Activated CD4-positive, alpha-beta T cell treated with anti-CD3 and anti-CD28 coated beads for 24 hours (primary cell): ENCODE measurements around the gene GNA15.
"Not testable (repeated sequence)": the region's sequence is repeated elsewhere in the genome, so short reads cannot be mapped to it uniquely, and the experiment has no call there.

ENCODE experiments used
- DNase-seq, 2 donors: peaks; one replicate each; pipeline ENCODE4 v3.0.0-alpha.2; 2020; ENCODE audit warnings: low read depth in 2 of 2

Gene GNA15

DNA sequence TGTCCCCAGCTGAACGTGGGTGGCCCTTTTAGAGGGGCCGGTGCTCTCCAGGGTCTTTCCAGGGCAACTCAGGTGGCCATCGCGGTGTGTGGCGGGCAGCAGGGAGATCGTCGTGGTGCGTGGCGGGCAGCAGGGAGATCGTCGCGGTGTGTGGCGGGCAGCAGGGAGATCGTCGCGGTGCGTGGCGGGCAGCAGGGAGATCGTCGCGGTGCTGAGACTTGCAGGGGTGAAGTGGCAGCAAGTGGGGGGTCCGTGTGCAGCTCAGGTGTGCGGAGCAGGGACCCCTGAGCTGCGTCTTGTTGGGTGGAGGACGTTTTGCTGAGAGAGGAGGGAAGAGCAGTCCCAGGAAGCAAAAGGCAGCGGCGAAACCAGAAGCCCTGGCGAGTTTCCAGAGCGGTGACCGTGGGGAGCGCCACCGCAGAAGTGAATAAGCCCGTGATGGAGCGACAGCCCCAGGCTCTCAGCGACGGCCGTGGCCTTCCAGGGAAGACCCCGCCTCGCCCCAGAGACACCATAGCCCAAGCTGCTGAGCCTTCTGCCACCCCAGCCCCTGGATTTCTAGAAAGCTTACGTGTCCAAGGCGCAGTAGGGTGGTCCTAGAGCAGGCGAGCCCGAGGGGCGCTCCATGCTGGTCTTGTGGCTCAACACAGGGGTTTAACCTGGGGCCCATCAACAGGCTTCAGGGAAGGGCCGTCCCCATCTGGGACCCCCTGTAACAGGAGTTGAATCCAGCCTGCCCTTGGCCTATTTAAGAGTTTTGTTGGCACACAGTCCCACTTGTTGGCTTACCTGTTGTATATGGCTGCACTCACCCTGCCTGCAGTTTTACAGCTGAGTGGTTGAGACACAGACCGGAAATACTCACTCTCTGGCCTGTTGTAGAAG lies 55.3 kb downstream of the GNA15 start:
- DNase-seq, result no peak

GRCh38 chr19:3191806-3192104 lies 55.9 kb downstream of the GNA15 start:
- DNase-seq, result not testable (repeated sequence)

DNA sequence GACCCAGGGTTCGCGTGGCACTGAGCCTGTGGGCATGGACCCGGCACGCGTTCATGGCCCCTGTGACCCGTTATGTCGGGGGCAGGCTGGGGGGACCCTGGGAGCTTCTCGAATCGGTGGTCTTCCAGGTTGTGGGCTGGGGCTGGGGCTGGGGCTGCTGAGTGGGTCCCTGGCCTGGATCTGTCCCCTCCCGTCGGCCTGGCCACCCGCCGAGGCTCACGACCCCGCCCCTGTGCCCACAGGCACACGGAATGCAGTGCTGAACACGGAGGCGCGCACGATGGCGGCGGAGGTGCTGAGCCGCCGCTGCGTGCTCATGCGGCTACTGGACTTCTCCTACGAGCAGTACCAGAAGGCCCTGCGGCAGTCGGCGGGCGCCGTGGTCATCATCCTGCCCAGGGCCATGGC lies 56.4 kb downstream of the GNA15 start:
- DNase-seq, result no peak

DNA sequence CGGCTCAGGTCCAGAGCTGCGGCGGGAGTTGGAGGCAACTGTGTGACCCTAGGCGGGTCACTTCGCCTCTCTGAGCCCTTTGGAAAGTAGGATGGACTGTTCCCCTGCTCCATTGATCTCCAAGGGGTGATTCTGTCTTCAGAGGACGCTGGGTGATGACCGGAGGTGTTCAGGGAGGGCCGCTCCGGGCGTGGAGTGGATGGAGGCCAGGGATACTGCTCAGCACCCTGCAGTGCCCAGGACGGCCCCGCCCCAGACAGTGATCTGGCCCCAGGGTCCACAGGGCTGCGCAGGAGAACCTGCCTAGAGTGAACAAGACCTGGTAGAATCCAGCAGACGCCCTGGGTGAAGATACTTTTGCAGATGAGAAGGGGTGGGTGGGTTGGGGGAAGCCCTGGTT lies 56.9 kb downstream of the GNA15 start:
- DNase-seq, result no peak

GRCh38 chr19:3193256-3194105 lies 57.6 kb downstream of the GNA15 start:
- DNase-seq, result no peak

DNA sequence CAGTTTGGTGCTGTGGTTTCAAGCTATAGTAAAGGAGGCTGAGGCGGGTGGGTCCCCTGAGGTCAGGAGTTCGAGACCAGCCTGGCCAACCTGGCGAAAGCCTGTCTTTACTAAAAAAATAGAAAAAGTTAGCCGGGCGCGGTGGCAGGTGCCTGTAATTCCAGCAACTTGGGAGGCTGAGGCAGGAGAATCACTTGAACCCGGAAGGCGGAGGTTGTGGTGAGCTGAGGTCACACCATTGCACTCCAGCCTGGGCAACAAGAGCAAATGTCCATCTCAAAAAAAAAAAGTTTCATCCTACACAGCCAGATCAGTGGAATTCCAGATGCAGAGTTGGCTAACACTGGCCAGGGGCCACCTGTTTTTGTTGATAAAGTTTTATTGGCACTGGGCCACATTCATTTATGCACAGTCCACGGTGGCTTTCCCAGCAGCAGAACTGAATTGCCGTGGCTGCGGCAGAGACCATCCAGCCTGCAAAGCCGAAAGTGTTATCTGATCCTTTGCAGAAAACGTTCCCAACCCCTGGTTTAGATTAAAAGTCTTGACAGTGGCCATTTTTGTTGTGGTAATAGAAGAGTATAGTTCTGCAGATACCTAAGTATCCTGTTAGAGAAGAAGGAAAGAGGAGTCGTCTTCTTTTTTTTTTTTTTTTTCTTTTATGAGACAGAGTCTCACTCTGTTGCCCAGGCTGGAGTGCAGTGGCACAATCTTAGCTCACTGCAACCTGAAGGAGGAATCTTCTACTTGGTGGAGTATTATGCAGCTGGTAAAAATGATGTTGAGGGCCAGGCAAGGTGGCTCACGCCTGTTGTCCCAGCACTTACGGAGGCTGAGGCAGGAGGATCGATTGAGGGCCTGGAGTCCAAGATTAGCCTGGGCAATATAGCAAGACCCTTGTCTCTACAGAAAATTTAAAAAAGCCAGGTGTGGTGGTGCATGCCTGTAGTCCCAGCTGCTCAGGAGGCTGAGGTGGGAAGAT lies 58.6 kb downstream of the GNA15 start:
- no peak for DNase-seq

- no peak for DNase-seq
Measured at GRCh38 chr19:3196064-3196932, 60.5 kb downstream of the GNA15 start.

DNA sequence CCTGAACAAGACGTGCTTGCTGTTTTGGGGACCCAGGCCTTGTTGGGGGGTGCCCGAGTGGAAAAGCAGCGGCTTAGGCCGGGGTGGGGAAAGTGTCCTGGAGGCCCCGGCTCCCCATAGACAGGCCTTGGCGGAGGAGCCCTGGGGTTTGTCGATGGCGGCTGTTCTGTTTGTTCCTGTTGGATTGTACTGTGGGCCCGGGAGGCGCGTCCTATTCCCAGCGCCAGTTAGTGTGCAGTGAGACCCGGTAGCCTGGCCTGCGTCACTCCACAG lies 61.0 kb downstream of the GNA15 start:
- no peak for DNase-seq

- DNase-seq, result no peak
Measured at GRCh38 chr19:3198901-3199700, 63.3 kb downstream of the GNA15 start.

- DNase-seq, result no peak
Measured at GRCh38 chr19:3201072-3201700, 65.4 kb downstream of the GNA15 start.

- DNase-seq, result no peak
Measured at GRCh38 chr19:3201911-3202310, 66.1 kb downstream of the GNA15 start.

GRCh38 chr19:3202346-3202745 lies 66.5 kb downstream of the GNA15 start:
- DNase-seq, result no peak

GRCh38 chr19:3202895-3203294 lies 67.1 kb downstream of the GNA15 start:
- not testable (repeated sequence) for DNase-seq

DNA sequence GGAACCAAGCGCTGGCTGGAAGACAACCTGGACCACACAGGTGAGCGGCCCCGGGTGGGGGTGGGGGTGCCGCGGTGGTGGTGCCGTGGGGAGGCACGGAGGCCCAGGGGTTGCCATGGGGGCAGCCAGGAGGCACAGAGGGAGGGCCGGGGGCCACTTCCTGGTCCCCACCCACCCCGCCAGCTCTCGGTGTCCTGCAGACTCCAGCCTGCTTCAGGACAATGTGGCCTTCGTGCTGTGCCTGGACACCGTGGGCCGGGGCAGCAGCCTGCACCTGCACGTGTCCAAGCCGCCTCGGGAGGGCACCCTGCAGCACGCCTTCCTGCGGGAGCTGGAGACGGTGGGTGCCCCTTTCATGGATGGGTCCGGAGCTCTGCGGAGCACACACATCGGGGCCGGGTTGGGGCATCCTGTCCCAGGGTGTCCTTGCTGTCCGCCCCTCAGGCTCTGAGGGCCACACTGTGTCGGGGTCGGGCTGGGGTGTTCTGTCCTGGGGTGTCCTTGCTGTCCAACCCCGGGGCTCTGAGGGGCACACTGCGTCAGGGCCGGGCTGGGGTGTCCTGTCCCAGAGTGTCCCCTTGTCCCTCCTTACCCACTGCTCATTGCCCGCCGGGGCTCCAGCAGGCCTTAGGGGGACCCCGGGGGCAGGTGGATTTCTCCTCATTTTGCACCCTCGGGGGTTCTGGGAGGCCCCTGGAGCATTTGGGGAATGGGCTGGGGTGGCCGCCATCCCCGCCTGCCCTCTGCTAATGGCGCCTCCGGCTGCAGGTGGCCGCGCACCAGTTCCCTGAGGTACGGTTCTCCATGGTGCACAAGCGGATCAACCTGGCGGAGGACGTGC lies 68.2 kb downstream of the GNA15 start:
- DNase-seq, result no peak

GRCh38 chr19:3204646-3205275 lies 68.9 kb downstream of the GNA15 start:
- no peak for DNase-seq

DNA sequence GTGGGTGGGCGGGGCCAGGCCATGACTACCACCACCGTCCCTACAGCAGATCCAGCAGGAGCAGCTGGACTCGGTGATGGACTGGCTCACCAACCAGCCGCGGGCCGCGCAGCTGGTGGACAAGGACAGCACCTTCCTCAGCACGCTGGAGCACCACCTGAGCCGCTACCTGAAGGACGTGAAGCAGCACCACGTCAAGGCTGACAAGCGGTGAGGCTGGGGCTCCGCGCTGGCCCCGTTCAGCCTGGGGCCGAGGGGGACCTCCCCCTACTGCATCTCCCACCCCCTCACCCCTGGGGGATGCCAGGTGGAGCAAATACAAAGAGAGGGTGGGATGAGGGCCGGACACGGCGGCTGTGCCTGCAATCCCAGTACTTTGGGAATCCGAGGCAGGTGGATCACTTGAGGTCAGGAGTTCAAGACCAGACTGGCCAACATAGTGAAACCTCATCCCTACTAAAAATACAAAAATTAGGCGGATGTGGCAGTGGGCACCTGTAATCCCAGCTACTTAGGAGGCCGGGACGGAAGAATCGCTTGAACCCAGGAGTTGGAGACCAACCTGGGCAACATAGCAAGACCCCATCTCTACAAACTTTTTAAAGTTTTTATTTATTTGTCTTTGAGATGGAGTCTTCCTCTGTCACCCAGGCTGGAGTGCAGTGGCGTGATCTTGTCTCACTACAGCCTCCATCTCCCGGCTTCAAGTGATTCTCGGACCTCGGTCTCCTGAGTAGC lies 70.6 kb downstream of the GNA15 start:
- DNase-seq, result no peak

GRCh38 chr19:3207461-3208242 lies 71.8 kb downstream of the GNA15 start:
- DNase-seq, result no peak
